ENCODE results near the gene YAE1. TPM values are rescaled to one million over a fixed set of nuclear protein-coding genes. Genes with fewer than 3 reads are reported as not detected.

YAE1 gene
- total RNA-seq, 4 donors from 2014 or later: 13.3 to 18.5 (median 17.0) TPM

DNA sequence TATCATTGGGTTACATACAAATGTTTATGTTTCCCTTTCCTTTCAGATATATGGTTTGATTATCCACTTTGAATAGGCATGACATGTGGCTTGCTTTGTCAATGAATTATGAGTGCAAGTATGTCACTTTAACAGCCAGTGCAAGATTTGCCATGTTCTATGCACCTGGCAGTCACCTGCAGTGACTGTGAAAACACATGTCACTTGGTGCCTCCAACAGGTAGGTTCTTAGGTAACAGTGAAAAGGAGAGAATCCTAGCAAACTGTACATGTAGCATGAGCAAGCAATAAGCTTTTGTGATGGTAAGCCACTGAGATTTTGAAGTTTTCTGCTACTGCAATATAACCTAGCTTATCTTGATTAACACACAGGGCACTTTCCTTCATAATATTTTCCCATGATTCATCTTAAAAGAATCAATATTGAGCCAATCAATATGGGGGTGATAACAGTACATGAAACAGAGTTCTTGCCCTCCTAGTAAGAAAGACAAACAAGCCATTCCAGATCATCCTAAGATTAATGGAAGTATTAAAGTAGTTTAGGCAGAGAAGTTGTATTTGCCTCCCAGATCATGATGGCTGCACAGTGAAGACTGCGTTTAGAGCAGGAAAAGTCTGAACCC is 49.3 kb downstream of the YAE1 start:
- Histone ChIP-seq H3K9me3 (no peaks in the 10 kb centered on the region), H3K36me3 (no peaks in the 10 kb centered on the region), H3K27me3 (peaks cover 0 to 38% (median 0%) of the 10 kb centered on the region in 4 donors), H3K27ac (replicated peaks in 1 of 4) (no peak overlapping the region), H3K4me1 (no peaks in the 10 kb centered on the region), H3K4me3 (no peak overlapping the region)
- WGBS: 76% methylated on average over 1 of the region's 1 CpG
- intact Hi-C loops (cut with DNase I): no loop called here
- no peak for TF ChIP-seq POLR2A (IDR thresholded peaks at IDR 0.05; ENCODE audit: low read depth)
- no peak for TF ChIP-seq POLR2AphosphoS5 (IDR thresholded peaks at IDR 0.05)
- no peak for TF ChIP-seq EP300 (IDR thresholded peaks at IDR 0.05)
- TF ChIP-seq, protein P1, sequence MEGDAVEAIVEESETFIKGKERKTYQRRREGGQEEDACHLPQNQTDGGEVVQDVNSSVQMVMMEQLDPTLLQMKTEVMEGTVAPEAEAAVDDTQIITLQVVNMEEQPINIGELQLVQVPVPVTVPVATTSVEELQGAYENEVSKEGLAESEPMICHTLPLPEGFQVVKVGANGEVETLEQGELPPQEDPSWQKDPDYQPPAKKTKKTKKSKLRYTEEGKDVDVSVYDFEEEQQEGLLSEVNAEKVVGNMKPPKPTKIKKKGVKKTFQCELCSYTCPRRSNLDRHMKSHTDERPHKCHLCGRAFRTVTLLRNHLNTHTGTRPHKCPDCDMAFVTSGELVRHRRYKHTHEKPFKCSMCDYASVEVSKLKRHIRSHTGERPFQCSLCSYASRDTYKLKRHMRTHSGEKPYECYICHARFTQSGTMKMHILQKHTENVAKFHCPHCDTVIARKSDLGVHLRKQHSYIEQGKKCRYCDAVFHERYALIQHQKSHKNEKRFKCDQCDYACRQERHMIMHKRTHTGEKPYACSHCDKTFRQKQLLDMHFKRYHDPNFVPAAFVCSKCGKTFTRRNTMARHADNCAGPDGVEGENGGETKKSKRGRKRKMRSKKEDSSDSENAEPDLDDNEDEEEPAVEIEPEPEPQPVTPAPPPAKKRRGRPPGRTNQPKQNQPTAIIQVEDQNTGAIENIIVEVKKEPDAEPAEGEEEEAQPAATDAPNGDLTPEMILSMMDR (IDR thresholded peaks at IDR 0.05): no peak
- DNase-seq (ENCODE audit: extremely low spot score): no peak

DNA sequence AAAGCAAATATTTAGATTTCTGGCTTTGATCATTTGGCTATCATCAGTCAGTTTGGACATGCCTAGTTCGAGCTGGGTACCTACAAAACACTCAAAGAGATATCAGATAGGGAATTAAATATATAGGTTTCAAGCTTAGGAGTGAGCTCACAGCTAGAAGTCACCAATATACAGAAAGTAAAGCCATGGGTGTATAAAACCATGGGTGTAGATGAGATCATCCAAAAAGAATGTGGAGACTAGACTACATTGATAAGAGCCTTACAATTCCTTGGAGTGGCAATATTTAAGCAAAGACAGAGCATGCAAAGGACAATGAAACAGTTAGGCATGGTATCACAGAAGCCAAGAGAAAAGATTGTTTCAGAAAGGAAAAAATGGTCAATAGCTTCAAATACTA is 49.9 kb downstream of the YAE1 start:
- Histone ChIP-seq H3K4me1 (no peaks in the 10 kb centered on the region), H3K27me3 (peaks cover 0 to 32% (median 0%) of the 10 kb centered on the region in 4 donors), H3K9me3 (no peaks in the 10 kb centered on the region), H3K36me3 (no peaks in the 10 kb centered on the region), H3K4me3 (no peak overlapping the region), H3K27ac (replicated peaks in 1 of 4) (no peak overlapping the region)
- intact Hi-C loops (cut with DNase I): no loop called here
- TF ChIP-seq EP300 (IDR thresholded peaks at IDR 0.05): no peak
- TF ChIP-seq POLR2AphosphoS5 (IDR thresholded peaks at IDR 0.05): no peak
- no peak for TF ChIP-seq POLR2A (IDR thresholded peaks at IDR 0.05; ENCODE audit: low read depth)
- TF ChIP-seq, protein P1 (IDR thresholded peaks at IDR 0.05): no peak
- DNase-seq (ENCODE audit: extremely low spot score): no peak
- WGBS: 44% methylated on average over 1 of the region's 1 CpG

DNA sequence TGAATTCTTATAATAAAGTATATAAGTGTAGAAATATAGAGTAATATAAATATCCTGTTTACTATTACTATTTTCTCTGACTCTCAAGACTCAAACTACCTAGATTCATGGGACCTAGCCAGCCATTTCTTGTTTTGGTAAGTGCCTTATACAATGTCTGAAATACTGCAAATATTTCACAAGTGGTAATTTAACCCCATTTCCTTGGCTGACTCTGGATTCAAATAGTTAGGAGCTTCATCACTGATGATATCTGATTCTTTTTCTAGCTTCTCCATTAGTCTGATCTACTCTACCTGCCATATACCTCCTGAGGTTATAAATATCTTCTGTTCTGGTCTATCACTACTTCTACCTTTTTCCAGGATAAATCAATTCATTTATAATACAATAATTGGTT is 50.8 kb downstream of the YAE1 start:
- intact Hi-C loops (cut with DNase I): no loop called here

DNA sequence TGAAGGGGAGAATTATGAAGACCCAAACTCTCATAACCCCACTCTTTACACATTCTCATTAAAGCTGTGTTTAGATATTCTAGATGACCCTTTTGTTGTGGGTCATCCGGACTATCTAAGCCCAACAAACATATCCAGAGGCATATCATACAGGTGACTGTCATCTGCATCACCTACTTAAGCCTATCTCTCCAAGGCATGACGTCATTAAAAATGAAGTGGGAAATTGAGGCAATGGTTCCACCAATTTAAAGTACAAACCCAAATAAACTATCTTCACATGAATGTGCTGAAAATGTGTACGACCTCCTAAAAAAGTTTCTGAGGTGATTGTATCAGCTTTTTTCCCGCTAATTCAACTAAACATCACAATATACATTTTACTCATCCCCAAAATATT is 52.7 kb downstream of the YAE1 start:
- Histone ChIP-seq H3K9me3 (no peaks in the 10 kb centered on the region), H3K27ac (replicated peaks in 1 of 4) (no peak overlapping the region), H3K4me1 (peaks cover 0 to 12% (median 8%) of the 10 kb centered on the region in 4 donors), H3K36me3 (no peaks in the 10 kb centered on the region), H3K4me3 (no peak overlapping the region), H3K27me3 (peaks cover 0 to 14% (median 0%) of the 10 kb centered on the region in 4 donors)
- DNase-seq (ENCODE audit: extremely low spot score): no peak
- TF ChIP-seq, protein P1 (IDR thresholded peaks at IDR 0.05): no peak
- TF ChIP-seq EP300 (IDR thresholded peaks at IDR 0.05): no peak
- no peak for TF ChIP-seq POLR2AphosphoS5 (IDR thresholded peaks at IDR 0.05)
- no peak for TF ChIP-seq POLR2A (IDR thresholded peaks at IDR 0.05; ENCODE audit: low read depth)
- WGBS: 78% methylated on average over 4 of the region's 4 CpGs
- intact Hi-C loops (cut with DNase I): no loop called here

More for the DNA sequence above, 50.8 kb downstream of the YAE1 start:
- no peak for DNase-seq (ENCODE audit: extremely low spot score)
- TF ChIP-seq POLR2A (IDR thresholded peaks at IDR 0.05; ENCODE audit: low read depth) (no peak), POLR2AphosphoS5 (IDR thresholded peaks at IDR 0.05) (no peak), EP300 (IDR thresholded peaks at IDR 0.05) (no peak)
- TF ChIP-seq, protein P1 (IDR thresholded peaks at IDR 0.05): no peak
- Histone ChIP-seq H3K9me3 (no peaks in the 10 kb centered on the region), H3K36me3 (no peaks in the 10 kb centered on the region), H3K4me1 (peaks cover 0 to 2% (median under 1%) of the 10 kb centered on the region in 4 donors), H3K4me3 (no peak overlapping the region), H3K27me3 (peaks cover 0 to 27% (median 0%) of the 10 kb centered on the region in 4 donors), H3K27ac (replicated peaks in 1 of 4) (no peak overlapping the region)

DNA sequence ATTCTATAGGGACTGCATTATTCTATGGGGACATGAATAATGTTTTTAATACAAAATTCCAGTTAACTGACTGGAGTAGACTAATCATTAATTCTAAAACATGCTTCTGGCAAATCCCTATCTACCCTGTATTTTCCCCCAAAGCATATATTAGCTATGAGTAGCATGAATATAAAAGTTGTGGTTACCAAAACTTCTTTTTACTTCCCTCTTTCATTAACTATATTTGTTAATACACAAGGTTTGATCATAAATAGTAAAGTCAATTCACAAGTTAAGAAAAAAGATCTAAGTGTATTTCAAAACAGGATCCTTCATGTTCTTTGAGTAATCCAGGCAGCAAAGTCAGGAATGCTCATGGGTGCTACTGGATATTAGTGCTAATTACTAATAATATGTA is 54.3 kb downstream of the YAE1 start:
- intact Hi-C loops (cut with DNase I): loop anchor here (5.0 kb wide), 1 partner anchor 332 kb away; the partner anchor contains the start of gene CDK13

More for the DNA sequence above, 54.3 kb downstream of the YAE1 start:
- DNase-seq (ENCODE audit: extremely low spot score): no peak
- Histone ChIP-seq H3K9me3 (no peaks in the 10 kb centered on the region), H3K4me1 (peaks cover 7 to 26% (median 21%) of the 10 kb centered on the region in 4 donors), H3K36me3 (no peaks in the 10 kb centered on the region), H3K4me3 (no peak overlapping the region), H3K27me3 (peaks cover 0 to under 1% (median 0%) of the 10 kb centered on the region in 4 donors), H3K27ac (replicated peaks in 1 of 4) (no peak overlapping the region)
- TF ChIP-seq, protein P1 (IDR thresholded peaks at IDR 0.05): no peak
- TF ChIP-seq POLR2A (IDR thresholded peaks at IDR 0.05; ENCODE audit: low read depth) (no peak), EP300 (IDR thresholded peaks at IDR 0.05) (no peak), POLR2AphosphoS5 (IDR thresholded peaks at IDR 0.05) (no peak)
